Measurements from ENCODE around the gene GARIN5B. TPM values are rescaled to one million over a fixed set of nuclear protein-coding genes. Genes with fewer than 3 reads are reported as not detected.

The GARIN5B gene
- total RNA-seq, 2 experiments from 2014 or later = not detected

DNA sequence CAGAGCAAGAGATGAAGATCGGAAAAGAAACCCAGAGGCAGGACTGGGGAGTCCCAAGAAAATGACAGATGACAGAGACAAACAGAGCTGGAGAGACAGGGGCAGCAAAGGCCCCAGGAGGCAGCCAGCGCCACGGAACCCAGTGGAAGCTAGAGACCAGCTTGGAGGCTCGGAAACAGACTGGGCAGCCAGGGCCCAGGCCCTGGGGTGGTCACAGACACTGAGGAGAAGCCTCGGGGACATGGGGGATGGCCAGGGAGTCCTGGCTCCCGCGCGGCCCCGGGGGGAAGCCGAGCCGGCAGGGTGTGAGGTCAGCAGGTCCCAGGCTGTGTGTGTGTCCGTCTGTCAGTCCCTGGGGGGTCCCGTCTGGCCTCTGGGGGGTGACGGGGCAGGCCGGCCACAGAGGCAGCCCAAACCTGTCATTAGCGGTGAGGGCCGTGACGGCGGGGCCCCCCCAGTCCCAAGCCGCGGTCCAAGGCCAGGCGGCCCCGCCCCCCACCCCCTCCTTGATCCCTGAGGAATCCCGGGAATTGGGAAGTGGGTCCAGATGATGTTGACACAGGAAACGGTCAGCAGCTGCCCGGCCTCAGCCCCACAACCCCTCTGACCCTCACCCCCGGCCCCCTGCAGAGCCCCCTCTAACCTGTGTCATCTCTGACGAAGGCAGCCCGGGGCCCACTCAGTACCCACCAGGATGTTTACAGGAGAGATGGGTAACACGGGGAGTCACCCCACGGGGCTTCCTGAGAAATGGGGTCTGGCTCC is 11.1 kb upstream of the GARIN5B start:
- intact Hi-C loops (cut with micrococcal nuclease) = no loop called here
- DNase-seq = no peak
- no peak overlapping the region for H3K4me3 Mint-ChIP-seq
- H3K4me1 Mint-ChIP-seq (ENCODE audit: low read depth) = peaks cover 21% of the 10 kb centered on the region
- no peaks in the 10 kb centered on the region for H3K9me3 Mint-ChIP-seq
- peaks cover 41% of the 10 kb centered on the region for H3K27me3 Mint-ChIP-seq (ENCODE audit: low read depth)
- no peaks in the 10 kb centered on the region for H3K36me3 Mint-ChIP-seq (ENCODE audit: low read depth)
- H3K27ac Mint-ChIP-seq = no peak overlapping the region
- CTCF ChIA-PET = no interaction called here

DNA sequence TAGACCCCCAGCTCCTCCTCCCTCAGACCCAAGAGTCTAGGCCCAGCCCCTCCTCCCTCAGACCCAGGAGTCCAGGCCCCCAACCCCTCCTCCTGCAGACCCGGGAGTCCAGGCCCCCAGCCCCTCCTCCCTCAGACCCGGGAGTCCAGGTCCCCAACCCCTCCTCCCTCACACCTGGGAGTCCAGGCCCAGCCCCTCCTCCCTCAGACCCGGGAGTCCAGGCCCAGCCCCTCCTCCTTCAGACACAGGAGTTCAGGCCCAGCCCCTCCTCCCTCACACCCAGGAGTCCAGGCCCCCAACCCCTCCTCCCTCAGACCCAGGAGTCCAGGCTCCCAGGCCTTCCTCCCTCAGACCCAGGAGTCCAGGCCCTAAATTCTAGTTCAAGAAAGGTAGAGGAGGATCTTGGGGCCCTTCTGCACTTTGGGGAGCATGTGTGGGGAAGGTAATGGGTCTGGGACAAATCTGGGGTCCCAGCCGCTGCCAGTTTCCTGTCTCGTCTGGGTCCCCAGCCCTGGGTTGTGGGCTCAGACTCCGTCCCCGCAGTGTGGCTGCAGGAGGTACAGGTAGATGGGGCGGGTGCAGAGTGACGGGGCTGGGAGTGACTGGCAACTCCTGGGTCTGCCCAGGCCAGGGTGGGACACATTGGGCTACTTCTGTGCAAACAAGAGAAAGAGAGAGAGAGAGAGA is 10.4 kb upstream of the GARIN5B start:
- Mint-ChIP-seq H3K27ac (no peak overlapping the region), H3K4me1 (ENCODE audit: low read depth) (peaks cover 21% of the 10 kb centered on the region), H3K27me3 (ENCODE audit: low read depth) (peaks cover 45% of the 10 kb centered on the region), H3K4me3 (no peak overlapping the region), H3K36me3 (ENCODE audit: low read depth) (no peaks in the 10 kb centered on the region), H3K9me3 (no peaks in the 10 kb centered on the region)
- intact Hi-C loops (cut with micrococcal nuclease) = no loop called here
- no peak for DNase-seq
- CTCF ChIA-PET = no interaction called here

DNA sequence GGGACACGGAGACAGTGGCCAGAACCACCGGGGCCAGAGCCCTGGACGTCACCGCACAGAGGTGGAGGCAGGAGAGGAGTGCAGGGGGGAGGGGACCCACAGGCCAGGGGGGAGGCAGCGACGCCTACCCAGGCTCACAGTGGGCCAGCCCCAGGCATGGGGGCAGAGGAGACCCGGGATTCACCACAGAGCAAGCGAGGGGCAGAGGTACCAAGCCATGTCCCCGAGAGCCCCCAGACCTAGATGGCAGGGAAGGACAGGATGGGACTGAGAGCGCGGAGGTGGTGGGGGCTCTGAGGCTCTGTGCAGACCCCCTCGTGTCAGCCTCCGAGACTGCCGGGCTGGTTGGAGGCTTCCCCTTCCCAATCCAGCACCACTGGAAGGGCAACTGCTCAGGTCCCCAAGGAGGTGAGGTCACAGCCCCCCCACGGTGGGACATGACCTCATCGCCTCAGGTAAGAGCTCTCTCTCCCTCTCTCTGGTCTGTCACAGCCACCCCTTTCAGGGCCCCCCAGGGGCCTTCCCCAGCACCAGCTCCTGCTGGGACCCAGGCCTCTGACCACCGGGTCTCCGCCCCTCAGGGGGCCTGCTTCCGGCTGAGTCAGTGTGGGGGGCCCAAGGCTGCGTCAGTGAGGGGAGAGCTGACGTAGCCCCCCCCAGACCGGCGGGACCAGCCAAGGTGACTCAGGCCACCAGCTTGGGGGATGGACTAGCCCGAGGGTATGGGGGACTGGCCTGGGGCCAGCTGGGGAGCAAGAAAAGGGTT is 9.4 kb upstream of the GARIN5B start:
- H3K4me3 Mint-ChIP-seq = no peak overlapping the region
- no peak overlapping the region for H3K27ac Mint-ChIP-seq
- H3K27me3 Mint-ChIP-seq (ENCODE audit: low read depth) = peaks cover 47% of the 10 kb centered on the region
- no peak for DNase-seq
- CTCF ChIA-PET = no interaction called here
- intact Hi-C loops (cut with micrococcal nuclease) = no loop called here
- no peaks in the 10 kb centered on the region for H3K9me3 Mint-ChIP-seq
- H3K4me1 Mint-ChIP-seq (ENCODE audit: low read depth) = peaks cover 21% of the 10 kb centered on the region
- H3K36me3 Mint-ChIP-seq (ENCODE audit: low read depth) = no peaks in the 10 kb centered on the region

DNA sequence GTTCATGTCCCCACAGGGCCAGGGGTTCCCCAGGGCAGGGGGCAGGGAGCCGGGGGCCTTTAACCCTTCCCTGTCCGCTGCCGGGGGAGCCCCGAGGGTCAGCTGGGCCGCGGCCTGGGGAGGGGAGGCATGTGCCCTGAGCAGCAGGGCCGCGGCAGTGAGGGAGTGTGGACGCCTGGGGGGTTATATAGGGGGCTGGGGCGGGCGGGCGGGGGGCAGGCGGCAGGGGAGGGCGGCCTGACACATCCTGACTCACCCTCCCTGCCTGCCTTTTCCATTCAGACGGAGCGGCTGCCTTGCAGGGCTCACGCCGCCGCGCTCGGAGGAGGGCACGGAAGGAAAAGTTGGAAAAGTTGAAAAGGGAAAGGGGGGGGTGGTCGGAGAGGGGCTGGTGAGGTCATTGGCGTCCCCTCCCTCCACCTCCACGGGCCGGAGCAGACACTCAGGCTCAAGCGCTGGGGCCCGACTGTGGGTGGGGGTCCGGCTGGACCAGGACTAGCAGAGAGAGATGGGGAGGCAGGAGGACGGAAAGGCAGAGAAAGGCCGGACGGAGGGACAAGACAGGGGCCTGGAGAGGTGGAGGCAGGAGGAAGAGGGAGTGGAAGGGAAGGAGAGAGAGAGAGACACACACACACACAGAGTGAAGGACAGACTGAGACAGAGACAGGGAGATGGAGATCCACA is 7.4 kb upstream of the GARIN5B start, which contains the start of gene IL11:
Gene IL11, minus strand, starts transcription at position 159 of the 684 bp plus-strand sequence. Its CDS starts 153 bp downstream, at position 6.
- no peak for DNase-seq
- intact Hi-C loops (cut with micrococcal nuclease) = no loop called here
- Mint-ChIP-seq H3K4me1 (ENCODE audit: low read depth) (peaks cover 19% of the 10 kb centered on the region), H3K27me3 (ENCODE audit: low read depth) (peaks cover 47% of the 10 kb centered on the region), H3K36me3 (ENCODE audit: low read depth) (no peaks in the 10 kb centered on the region), H3K9me3 (no peaks in the 10 kb centered on the region), H3K4me3 (peak within 1 kb of the TSS; percentile 36), H3K27ac (no peak within 1 kb of the TSS)
- CTCF ChIA-PET = no interaction called here

DNA sequence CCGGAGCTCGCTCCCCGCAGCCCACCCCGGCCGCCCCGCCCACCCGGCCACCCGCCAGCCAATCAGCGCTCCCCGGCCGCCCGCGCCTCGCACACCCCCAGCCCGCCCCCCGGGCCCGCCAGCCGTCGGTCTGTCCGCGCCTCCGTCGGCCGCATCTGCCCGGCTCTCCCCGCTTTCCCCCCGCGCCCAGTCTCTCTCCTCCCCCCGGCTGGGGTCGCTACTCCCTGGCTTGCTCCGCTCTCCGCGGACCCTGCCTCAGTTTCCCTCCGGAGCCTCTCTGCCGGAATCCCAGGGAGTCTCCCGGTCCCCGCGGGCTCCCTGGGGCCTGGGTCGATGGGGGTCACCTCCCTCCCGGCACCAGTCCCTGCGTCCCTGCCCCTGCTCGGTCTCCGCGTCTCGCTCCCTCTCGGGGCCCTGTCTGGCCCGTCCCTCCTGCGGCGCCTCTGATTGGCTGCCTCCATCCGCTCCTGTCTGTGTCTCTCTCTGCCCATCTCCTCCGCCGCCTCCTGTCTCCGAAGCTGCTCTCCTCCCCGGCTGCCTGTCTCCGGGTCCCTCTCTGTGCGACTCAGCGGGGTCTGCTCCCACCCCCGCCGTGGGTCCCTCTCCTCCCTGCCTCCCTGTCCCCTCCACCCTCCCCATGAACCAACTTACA is 6.7 kb upstream of the GARIN5B start:
- no peaks in the 10 kb centered on the region for H3K9me3 Mint-ChIP-seq
- DNase-seq = peak; percentile 41
- CTCF ChIA-PET = no interaction called here
- peaks cover 19% of the 10 kb centered on the region for H3K4me1 Mint-ChIP-seq (ENCODE audit: low read depth)
- H3K4me3 Mint-ChIP-seq = peak overlapping the region; percentile 36
- H3K36me3 Mint-ChIP-seq (ENCODE audit: low read depth) = no peaks in the 10 kb centered on the region
- intact Hi-C loops (cut with micrococcal nuclease) = no loop called here
- peaks cover 45% of the 10 kb centered on the region for H3K27me3 Mint-ChIP-seq (ENCODE audit: low read depth)
- H3K27ac Mint-ChIP-seq = no peak overlapping the region

DNA sequence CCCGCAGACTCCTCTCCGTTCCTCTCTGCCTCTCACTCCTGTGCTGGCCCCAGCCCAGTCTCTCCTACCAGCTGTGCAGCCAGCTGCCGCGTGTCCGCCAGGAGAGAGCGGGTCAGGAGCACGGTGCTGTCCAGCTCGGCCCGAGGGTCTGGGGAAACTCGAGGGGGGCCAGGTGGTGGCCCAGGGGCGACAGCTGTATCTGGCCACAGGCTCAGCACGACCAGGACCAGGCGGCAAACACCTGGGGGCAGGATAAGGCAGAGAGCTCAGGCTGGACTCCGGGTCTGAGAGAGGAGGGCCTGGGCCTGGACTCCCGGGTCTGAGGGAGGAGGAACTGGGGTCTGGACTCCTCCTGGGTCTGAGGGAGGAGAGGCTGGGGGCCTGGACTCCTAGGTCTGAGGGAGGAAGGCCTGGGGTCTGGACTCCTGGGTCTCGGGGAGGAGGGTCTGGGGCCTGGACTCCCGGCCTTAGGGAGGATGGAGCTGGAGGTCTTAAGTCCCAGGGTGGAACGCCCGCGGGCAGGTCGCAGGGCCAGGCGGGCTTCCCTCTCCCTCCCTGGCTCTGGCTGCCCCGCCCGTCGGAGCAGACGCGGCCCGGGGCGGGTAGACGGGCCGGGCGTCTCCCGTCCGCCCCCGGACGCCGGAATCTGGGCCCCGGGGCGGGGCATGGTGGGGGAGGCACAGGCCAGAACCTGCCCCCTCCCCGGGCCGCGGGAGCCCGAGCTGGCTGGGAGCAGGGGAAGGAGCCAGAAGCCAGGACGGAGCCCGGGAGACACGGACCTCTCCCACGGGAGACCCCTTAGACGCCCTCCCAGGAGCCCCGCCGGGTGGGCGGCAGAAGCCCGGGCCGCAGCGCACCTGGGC is 5.9 kb upstream of the GARIN5B start:
- Mint-ChIP-seq H3K4me1 (ENCODE audit: low read depth) (peaks cover 18% of the 10 kb centered on the region), H3K27me3 (ENCODE audit: low read depth) (peaks cover 45% of the 10 kb centered on the region), H3K4me3 (no peak overlapping the region), H3K9me3 (no peaks in the 10 kb centered on the region), H3K27ac (no peak overlapping the region), H3K36me3 (ENCODE audit: low read depth) (no peaks in the 10 kb centered on the region)
- DNase-seq = no peak
- intact Hi-C loops (cut with micrococcal nuclease) = no loop called here
- CTCF ChIA-PET = interaction anchor here (0.7 kb wide), 1 partner anchor 47 kb away, joined by 3 read pairs; no protein-coding TSS in a partner anchor

DNA sequence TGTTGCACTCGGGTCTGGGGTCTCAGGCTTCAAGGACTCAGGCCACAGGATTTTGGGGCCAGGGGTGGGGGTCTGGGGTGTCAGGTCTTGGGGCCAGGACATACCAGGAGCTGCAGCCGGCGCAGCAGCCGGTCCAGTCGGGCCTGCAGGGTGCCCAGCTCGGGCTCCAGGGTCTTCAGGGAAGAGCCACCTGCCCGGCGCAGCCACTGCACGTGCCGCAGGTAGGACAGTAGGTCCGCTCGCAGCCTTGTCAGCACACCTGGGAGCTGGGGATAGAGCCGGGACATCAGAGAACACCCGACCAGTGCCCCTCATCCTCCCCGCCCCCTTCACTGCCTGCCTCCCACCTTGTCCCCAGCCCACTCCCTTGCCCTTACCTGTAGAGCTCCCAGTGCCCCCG is 5.0 kb upstream of the GARIN5B start:
- CTCF ChIA-PET = no interaction called here
- H3K27ac Mint-ChIP-seq = no peak overlapping the region

DNA sequence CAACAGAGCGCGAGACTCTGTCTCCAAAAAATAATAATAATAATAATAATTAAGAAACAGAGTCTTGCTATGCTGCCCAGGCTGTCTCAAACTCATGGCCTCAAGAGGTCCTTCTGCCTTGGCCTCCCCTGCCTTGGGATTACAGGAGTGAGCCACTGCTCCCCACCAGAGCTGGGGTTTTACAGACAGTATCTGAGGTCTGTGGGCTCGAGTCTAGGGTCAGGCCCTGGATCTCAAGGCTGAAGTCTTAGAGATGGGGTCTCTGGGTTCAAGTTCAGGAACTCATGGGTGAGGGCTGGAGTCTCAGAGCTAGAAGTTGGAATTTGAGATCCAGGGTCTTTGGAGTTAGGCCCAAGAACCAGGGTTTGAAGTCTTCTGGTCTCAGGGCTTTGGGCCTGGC is 3.7 kb upstream of the GARIN5B start:
- no peak for DNase-seq
- Mint-ChIP-seq H3K27ac (no peak overlapping the region), H3K27me3 (ENCODE audit: low read depth) (peaks cover 29% of the 10 kb centered on the region), H3K4me1 (ENCODE audit: low read depth) (peaks cover 9% of the 10 kb centered on the region), H3K9me3 (no peaks in the 10 kb centered on the region), H3K4me3 (no peak overlapping the region), H3K36me3 (ENCODE audit: low read depth) (no peaks in the 10 kb centered on the region)
- CTCF ChIA-PET = no interaction called here
- intact Hi-C loops (cut with micrococcal nuclease) = no loop called here

More for the DNA sequence above, 5.0 kb upstream of the GARIN5B start:
- H3K27me3 Mint-ChIP-seq (ENCODE audit: low read depth) = peaks cover 39% of the 10 kb centered on the region
- no peaks in the 10 kb centered on the region for H3K9me3 Mint-ChIP-seq
- DNase-seq = no peak
- no peaks in the 10 kb centered on the region for H3K36me3 Mint-ChIP-seq (ENCODE audit: low read depth)
- H3K4me3 Mint-ChIP-seq = no peak overlapping the region
- intact Hi-C loops (cut with micrococcal nuclease) = no loop called here
- H3K4me1 Mint-ChIP-seq (ENCODE audit: low read depth) = peaks cover 14% of the 10 kb centered on the region

DNA sequence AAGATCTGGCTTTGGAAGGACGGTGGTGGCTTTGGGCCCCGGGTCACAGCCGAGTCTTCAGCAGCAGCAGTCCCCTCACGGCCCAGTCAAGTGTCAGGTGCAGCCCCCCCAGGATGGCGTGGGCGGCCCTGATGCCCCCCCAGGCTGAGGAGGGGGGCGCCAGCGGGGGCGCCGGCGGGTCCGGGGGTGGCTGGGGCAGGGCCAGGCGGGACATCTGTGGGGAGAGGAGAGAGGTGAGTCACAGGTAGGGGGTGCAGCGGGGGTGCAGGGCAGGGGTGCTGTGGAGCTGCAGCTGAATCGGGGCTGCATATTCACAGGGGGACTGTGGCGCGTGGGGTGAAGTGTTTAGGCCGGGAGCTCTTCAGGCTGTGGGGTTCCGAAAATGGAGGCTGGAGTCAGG is 2.9 kb upstream of the GARIN5B start:
- no peaks in the 10 kb centered on the region for H3K9me3 Mint-ChIP-seq
- peaks cover 20% of the 10 kb centered on the region for H3K27me3 Mint-ChIP-seq (ENCODE audit: low read depth)
- no peak overlapping the region for H3K27ac Mint-ChIP-seq
- intact Hi-C loops (cut with micrococcal nuclease) = no loop called here
- CTCF ChIA-PET = no interaction called here
- peaks cover 7% of the 10 kb centered on the region for H3K4me1 Mint-ChIP-seq (ENCODE audit: low read depth)
- no peaks in the 10 kb centered on the region for H3K36me3 Mint-ChIP-seq (ENCODE audit: low read depth)
- H3K4me3 Mint-ChIP-seq = no peak overlapping the region
- no peak for DNase-seq

DNA sequence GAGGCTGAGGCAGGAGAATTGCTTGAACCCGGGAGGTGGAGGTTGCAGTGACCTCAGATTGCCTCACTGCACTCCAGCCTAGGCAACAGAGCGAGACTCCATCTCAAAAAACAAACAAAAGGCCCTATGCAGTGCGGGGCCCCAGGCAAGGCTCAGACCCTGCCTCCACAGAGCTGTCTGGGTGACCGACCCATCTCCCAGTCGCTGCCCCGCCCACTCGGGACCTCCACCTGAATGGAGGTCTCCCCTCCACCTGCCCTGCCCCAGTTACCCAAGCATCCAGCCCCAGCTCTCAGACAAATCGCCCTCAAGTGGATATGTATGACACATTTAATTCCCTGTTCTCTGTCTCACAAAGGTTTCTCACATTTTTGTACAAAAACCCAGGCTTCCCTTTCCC is 2.2 kb upstream of the GARIN5B start:
- no peak for DNase-seq
- Mint-ChIP-seq H3K27me3 (ENCODE audit: low read depth) (peaks cover 14% of the 10 kb centered on the region), H3K9me3 (no peaks in the 10 kb centered on the region), H3K36me3 (ENCODE audit: low read depth) (no peaks in the 10 kb centered on the region), H3K4me1 (ENCODE audit: low read depth) (peaks cover 4% of the 10 kb centered on the region), H3K4me3 (no peak overlapping the region), H3K27ac (no peak overlapping the region)
- intact Hi-C loops (cut with micrococcal nuclease) = no loop called here
- CTCF ChIA-PET = interaction anchor here (0.7 kb wide), 1 partner anchor 1127 kb away, joined by 3 read pairs; no protein-coding TSS in a partner anchor
